Stomach smooth muscle (tissue), 2 donors: Measurements from ENCODE around the gene SLC35G3.
A peak's percentile ranks its signal among the peaks of the same experiment; 100 is the strongest.
"Not testable (repeated sequence)": the region's sequence is repeated elsewhere in the genome, so short reads cannot be mapped to it uniquely, and the experiment has no call there.

Experiments
- H3K27ac ChIP-seq: one replicate; pipeline ENCODE4 v1.7.0; 2013; ENCODE audit warnings: mild to moderate bottlenecking, low read length, inconsistent platforms
- H3K27me3 ChIP-seq, 2 donors: one replicate each; pipeline ENCODE4 v1.7.0; 2013; ENCODE audit warnings: low read length in 2 of 2; ENCODE audit not compliant: insufficient read depth in 2 of 2, control insufficient read depth in 1 of 2
- H3K36me3 ChIP-seq, 2 donors: one replicate each; pipeline ENCODE4 v1.7.0; 2013; ENCODE audit warnings: low read length in 2 of 2; ENCODE audit not compliant: control insufficient read depth in 2 of 2, insufficient read depth in 2 of 2
- H3K4me1 ChIP-seq: one replicate; pipeline ENCODE4 v1.7.0; 2013; ENCODE audit warnings: low read length; ENCODE audit not compliant: control insufficient read depth, insufficient read depth
- H3K4me3 ChIP-seq, 2 donors: one replicate each; pipeline ENCODE4 v1.7.0; 2013; ENCODE audit warnings: low read length in 2 of 2
- H3K9ac ChIP-seq, 2 donors: one replicate each; pipeline ENCODE4 v1.7.0; 2013; ENCODE audit warnings: low read length in 2 of 2, mild to moderate bottlenecking in 1 of 2
- H3K9me3 ChIP-seq, 2 donors: one replicate each; pipeline ENCODE4 v1.7.0; 2013; ENCODE audit warnings: low read length in 2 of 2; ENCODE audit not compliant: control insufficient read depth in 2 of 2
- donor health status: healthy.
- donor health status: Pancreatic carcinoma.

SLC35G3 gene

GRCh38 chr17:35194001-35194400 lies at the start of gene SLC35G3:
Gene SLC35G3, minus strand, starts transcription at chr17:35194393. Its CDS starts 86 bp downstream, at chr17:35194307.
- H3K27ac ChIP-seq, H3K27me3 ChIP-seq, H3K36me3 ChIP-seq, H3K4me3 ChIP-seq, H3K9me3 ChIP-seq, H3K9ac ChIP-seq, H3K4me1 ChIP-seq: not testable (repeated sequence)

GRCh38 chr17:35243561-35244340 lies 49.6 kb upstream of the SLC35G3 start:
- Histone ChIP-seq H3K4me1 (peaks cover 21% of the 10 kb centered on the region), H3K27ac (peak overlapping the region; percentile 93), H3K9ac (peak overlapping the region; percentile 86 to 87), H3K4me3 (peak overlapping the region; percentile 90 to 91), H3K9me3 (no peaks in the 10 kb centered on the region), H3K36me3 (peaks cover 0 to 6% of the 10 kb centered on the region in 2 donors), H3K27me3 (no peaks in the 10 kb centered on the region)

GRCh38 chr17:35242805-35243560 lies 48.8 kb upstream of the SLC35G3 start, which contains the start of gene SLFN5:
Gene SLFN5, plus strand, starts transcription at chr17:35243072. Its CDS starts 15,619 bp downstream, at chr17:35258691.
- H3K27ac ChIP-seq: peak within 1 kb of the TSS; percentile 93
- peak within 1 kb of the TSS; percentile 86 to 87 for H3K9ac ChIP-seq
- peak within 1 kb of the TSS; percentile 90 to 91 for H3K4me3 ChIP-seq
- no peaks in the 10 kb centered on the region for H3K27me3 ChIP-seq
- H3K9me3 ChIP-seq: no peaks in the 10 kb centered on the region
- peaks cover 0 to 6% of the 10 kb centered on the region in 2 donors for H3K36me3 ChIP-seq
- peaks cover 21% of the 10 kb centered on the region for H3K4me1 ChIP-seq

- peak overlapping the region; percentile 90 to 91 for H3K4me3 ChIP-seq
- peaks cover 21% of the 10 kb centered on the region for H3K4me1 ChIP-seq
- no peaks in the 10 kb centered on the region for H3K9me3 ChIP-seq
- H3K27ac ChIP-seq: peak overlapping the region; percentile 93
- H3K9ac ChIP-seq: peak overlapping the region; percentile 86
- peaks cover 0 to under 1% of the 10 kb centered on the region in 2 donors for H3K36me3 ChIP-seq
- H3K27me3 ChIP-seq: no peaks in the 10 kb centered on the region
These were observed 48.1 kb upstream of the SLC35G3 start for GRCh38 chr17:35242158-35242804.

GRCh38 chr17:35241520-35241919 lies 47.3 kb upstream of the SLC35G3 start:
- Histone ChIP-seq H3K27ac (peak overlapping the region; percentile 93), H3K36me3 (no peaks in the 10 kb centered on the region), H3K4me3 (peak overlapping the region; percentile 90 to 91), H3K27me3 (no peaks in the 10 kb centered on the region), H3K9ac (peak overlapping the region; percentile 86), H3K9me3 (no peaks in the 10 kb centered on the region), H3K4me1 (peaks cover 21% of the 10 kb centered on the region)

GRCh38 chr17:35240861-35241260 lies 46.7 kb upstream of the SLC35G3 start:
- H3K27me3 ChIP-seq: no peaks in the 10 kb centered on the region
- H3K4me1 ChIP-seq: peaks cover 21% of the 10 kb centered on the region
- H3K27ac ChIP-seq: no peak overlapping the region
- H3K9ac ChIP-seq: no peak overlapping the region
- H3K4me3 ChIP-seq: no peak overlapping the region
- H3K36me3 ChIP-seq: no peaks in the 10 kb centered on the region
- H3K9me3 ChIP-seq: no peaks in the 10 kb centered on the region

- Histone ChIP-seq H3K9ac (no peak overlapping the region), H3K4me3 (no peak overlapping the region), H3K27me3 (no peaks in the 10 kb centered on the region), H3K27ac (no peak overlapping the region), H3K36me3 (no peaks in the 10 kb centered on the region), H3K4me1 (peaks cover 20% of the 10 kb centered on the region), H3K9me3 (no peaks in the 10 kb centered on the region)
These were observed 45.6 kb upstream of the SLC35G3 start for GRCh38 chr17:35239823-35240222.

GRCh38 chr17:35238821-35239220 lies 44.6 kb upstream of the SLC35G3 start:
- Histone ChIP-seq H3K4me1 (peaks cover 12% of the 10 kb centered on the region), H3K9ac (no peak overlapping the region), H3K36me3 (no peaks in the 10 kb centered on the region), H3K4me3 (no peak overlapping the region), H3K9me3 (no peaks in the 10 kb centered on the region), H3K27me3 (no peaks in the 10 kb centered on the region), H3K27ac (no peak overlapping the region)

- H3K27ac ChIP-seq: no peak overlapping the region
- H3K36me3 ChIP-seq: no peaks in the 10 kb centered on the region
- H3K9ac ChIP-seq: no peak overlapping the region
- peaks cover 0 to 3% of the 10 kb centered on the region in 2 donors for H3K27me3 ChIP-seq
- peaks cover 6% of the 10 kb centered on the region for H3K4me1 ChIP-seq
- no peaks in the 10 kb centered on the region for H3K9me3 ChIP-seq
- H3K4me3 ChIP-seq: no peak overlapping the region
These were observed 42.6 kb upstream of the SLC35G3 start for GRCh38 chr17:35236821-35237220.

- Histone ChIP-seq H3K9ac (no peak overlapping the region), H3K4me3 (no peak overlapping the region), H3K27me3 (peaks cover 0 to 3% of the 10 kb centered on the region in 2 donors), H3K9me3 (no peaks in the 10 kb centered on the region), H3K36me3 (no peaks in the 10 kb centered on the region), H3K27ac (no peak overlapping the region), H3K4me1 (no peaks in the 10 kb centered on the region)
These were observed 41.7 kb upstream of the SLC35G3 start for GRCh38 chr17:35235917-35236316.
